H9 (cell line): Measurements from ENCODE around the gene DQX1. TPM values are rescaled to one million over a fixed set of nuclear protein-coding genes. Genes with fewer than 3 reads are reported as not detected.

Experiments
- DNase-seq: peaks from one replicate; pipeline ENCODE4 v3.0.0-alpha.2; 2017
- H2AFZ ChIP-seq: one replicate; pipeline ENCODE4 v1.6.1; 2013; ENCODE audit warnings: mild to moderate bottlenecking, low read length, control low read depth, moderate library complexity
- H2AK5ac ChIP-seq: 2 replicates; pipeline ENCODE4 v1.6.1; 2013; ENCODE audit warnings: low read length, control low read depth, mixed read lengths; ENCODE audit not compliant: insufficient read length
- H2BK120ac ChIP-seq: one replicate; pipeline ENCODE4 v1.6.1; 2013; ENCODE audit warnings: low read depth, mild to moderate bottlenecking, low read length, control low read depth, inconsistent platforms; ENCODE audit not compliant: poor library complexity, severe bottlenecking
- H2BK12ac ChIP-seq: 2 replicates; pipeline ENCODE4 v1.6.1; 2013; ENCODE audit warnings: low read length, control low read depth, mixed read lengths, low read depth; ENCODE audit not compliant: insufficient read length
- H2BK15ac ChIP-seq: 2 replicates; pipeline ENCODE4 v1.6.1; 2013; ENCODE audit warnings: low read depth, low read length, control low read depth
- H2BK20ac ChIP-seq: one replicate; pipeline ENCODE4 v1.6.1; 2013; ENCODE audit warnings: low read depth, mild to moderate bottlenecking, low read length, control low read depth, inconsistent platforms; ENCODE audit not compliant: poor library complexity, severe bottlenecking
- H2BK5ac ChIP-seq: 2 replicates; pipeline ENCODE4 v1.6.1; 2013; ENCODE audit warnings: low read length, control low read depth, mixed read lengths; ENCODE audit not compliant: insufficient read length
- H3K14ac ChIP-seq: 2 replicates; pipeline ENCODE4 v1.6.1; 2013; ENCODE audit warnings: low read length, control low read depth; ENCODE audit not compliant: insufficient read depth
- H3K18ac ChIP-seq: 2 replicates; pipeline ENCODE4 v1.6.1; 2013; ENCODE audit warnings: low read depth, mild to moderate bottlenecking, mixed read lengths, low read length, control low read depth; ENCODE audit not compliant: insufficient read length
- H3K23ac ChIP-seq: 2 replicates; pipeline ENCODE4 v1.6.1; 2013; ENCODE audit warnings: low read length, control low read depth, mixed read lengths, low read depth; ENCODE audit not compliant: insufficient read length
- H3K23me2 ChIP-seq: 2 replicates; pipeline ENCODE4 v1.6.1; 2013; ENCODE audit warnings: low read depth, mild to moderate bottlenecking, mixed read lengths, low read length, control low read depth; ENCODE audit not compliant: insufficient read length, poor library complexity, severe bottlenecking
- H3K27ac ChIP-seq: 2 replicates; pipeline ENCODE4 v1.5.1; 2013; ENCODE audit warnings: low read length, control low read depth, mixed read lengths, low read depth; ENCODE audit not compliant: insufficient read length
- H3K27me3 ChIP-seq: 2 replicates; pipeline ENCODE4 v1.6.1; 2013; ENCODE audit warnings: low read length, control low read depth, inconsistent platforms; ENCODE audit not compliant: insufficient read depth
- H3K4ac ChIP-seq: 2 replicates; pipeline ENCODE4 v1.6.1; 2013; ENCODE audit warnings: low read depth, mild to moderate bottlenecking, control low read depth, inconsistent platforms, low read length, moderate library complexity
- H3K4me1 ChIP-seq: 2 replicates; pipeline ENCODE4 v1.6.1; 2013; ENCODE audit warnings: low read length, control low read depth, inconsistent platforms; ENCODE audit not compliant: insufficient read depth
- H3K4me2 ChIP-seq: 2 replicates; pipeline ENCODE4 v1.6.1; 2013; ENCODE audit warnings: low read length, control low read depth, mixed read lengths; ENCODE audit not compliant: insufficient read length, insufficient read depth
- H3K56ac ChIP-seq: 2 replicates; pipeline ENCODE4 v1.6.1; 2013; ENCODE audit warnings: low read depth, mild to moderate bottlenecking, mixed read lengths, low read length, control low read depth; ENCODE audit not compliant: insufficient read length
- H3K79me1 ChIP-seq: 2 replicates; pipeline ENCODE4 v1.6.1; 2013; ENCODE audit warnings: low read depth, mild to moderate bottlenecking, moderate library complexity, low read length, control low read depth, inconsistent platforms; ENCODE audit not compliant: insufficient read depth, poor library complexity, severe bottlenecking
- H3K79me2 ChIP-seq: 2 replicates; pipeline ENCODE4 v1.6.1; 2013; ENCODE audit warnings: low read length, control low read depth, inconsistent platforms; ENCODE audit not compliant: insufficient read depth
- H3K9ac ChIP-seq: 2 replicates; pipeline ENCODE4 v1.6.1; 2013; ENCODE audit warnings: low read length, control low read depth, mixed read lengths; ENCODE audit not compliant: insufficient read length; ENCODE audit errors: extremely low read depth
- H3K9me3 ChIP-seq: one replicate; pipeline ENCODE4 v1.6.1; 2013; ENCODE audit warnings: low read depth, low read length, inconsistent platforms; ENCODE audit not compliant: control insufficient read depth
- H3T11ph ChIP-seq: one replicate; pipeline ENCODE4 v1.6.1; 2013; ENCODE audit warnings: mild to moderate bottlenecking, low read length, control low read depth, inconsistent platforms
- H4K20me1 ChIP-seq: one replicate; pipeline ENCODE4 v1.6.1; 2013; ENCODE audit not compliant: control insufficient read depth, insufficient read length, insufficient read depth
- H4K5ac ChIP-seq: 2 replicates; pipeline ENCODE4 v1.6.1; 2013; ENCODE audit warnings: low read depth, mild to moderate bottlenecking, mixed read lengths, low read length, control low read depth; ENCODE audit not compliant: insufficient read length
- H4K8ac ChIP-seq: replicated peaks from 2 replicates; pipeline ENCODE4 v1.6.1; 2013; ENCODE audit warnings: low read length, control low read depth, mixed read lengths, low read depth; ENCODE audit not compliant: insufficient read length
- H4K91ac ChIP-seq: 2 replicates; pipeline ENCODE4 v1.6.1; 2013; ENCODE audit warnings: low read depth, mild to moderate bottlenecking, moderate library complexity, mixed read lengths, low read length, control low read depth; ENCODE audit not compliant: insufficient read length
- H3K27ac Mint-ChIP-seq, 3 experiments: 2 replicates in 2 of 3; 3 replicates in 1 of 3; pipeline ENCODE4 v1.8.0; 2020 to 2021; ENCODE audit warnings: mixed read lengths in 3 of 3, mild to moderate bottlenecking in 1 of 3, moderate library complexity in 1 of 3
- H3K27me3 Mint-ChIP-seq: 2 replicates; pipeline ENCODE4 v1.8.0; 2021; ENCODE audit warnings: low read depth, mild to moderate bottlenecking, moderate library complexity, mixed read lengths
- H3K36me3 Mint-ChIP-seq, 3 experiments: 2 replicates in 2 of 3; 3 replicates in 1 of 3; pipeline ENCODE4 v1.8.0; 2020 to 2021; ENCODE audit warnings: low read depth in 3 of 3, mixed read lengths in 3 of 3; ENCODE audit not compliant: insufficient read depth in 1 of 3
- H3K4me1 Mint-ChIP-seq, 2 experiments: 2 replicates each; pipeline ENCODE4 v1.8.0; 2020; ENCODE audit warnings: mixed read lengths in 2 of 2
- H3K4me3 Mint-ChIP-seq, 2 experiments: 2 replicates in 1 of 2; 3 replicates in 1 of 2; pipeline ENCODE4 v1.8.0; 2020 to 2021; ENCODE audit warnings: mild to moderate bottlenecking in 2 of 2, mixed read lengths in 2 of 2, moderate library complexity in 1 of 2
- H3K9me3 Mint-ChIP-seq, 2 experiments: 2 replicates in 1 of 2; 3 replicates in 1 of 2; pipeline ENCODE4 v1.8.0; 2020; ENCODE audit warnings: mild to moderate bottlenecking in 2 of 2, mixed read lengths in 2 of 2, moderate library complexity in 1 of 2
- WGBS: extraction: QIAGEN DNeasy Blood & Tissue Kit; methylation state at CpG from one replicate; pipeline ENCODE4 v1.1.7; 2013; ENCODE audit warnings: missing lambda C conversion rate, low lambda C conversion rate, mixed read lengths; ENCODE audit not compliant: insufficient read length; ENCODE audit errors: extremely low coverage; 5-methylcytosine and 5-hydroxymethylcytosine counted together
- total RNA-seq: library from RNA; stranded (reverse); gene quantifications from 2 replicates; pipeline ENCODE4 v1.2.1, GENCODE V29; 2021
- TF ChIP-seq, protein P1 (sequence below): fragments of 200-600 bp; sonication (generic); conservative IDR thresholded peaks from 3 replicates; pipeline ENCODE4 v1.8.0; 2021; ENCODE audit warnings: antibody characterized with exemption, mild to moderate bottlenecking

DQX1 gene
- total RNA-seq, 1 experiment from 2014 or later = 0.98 TPM

DNA sequence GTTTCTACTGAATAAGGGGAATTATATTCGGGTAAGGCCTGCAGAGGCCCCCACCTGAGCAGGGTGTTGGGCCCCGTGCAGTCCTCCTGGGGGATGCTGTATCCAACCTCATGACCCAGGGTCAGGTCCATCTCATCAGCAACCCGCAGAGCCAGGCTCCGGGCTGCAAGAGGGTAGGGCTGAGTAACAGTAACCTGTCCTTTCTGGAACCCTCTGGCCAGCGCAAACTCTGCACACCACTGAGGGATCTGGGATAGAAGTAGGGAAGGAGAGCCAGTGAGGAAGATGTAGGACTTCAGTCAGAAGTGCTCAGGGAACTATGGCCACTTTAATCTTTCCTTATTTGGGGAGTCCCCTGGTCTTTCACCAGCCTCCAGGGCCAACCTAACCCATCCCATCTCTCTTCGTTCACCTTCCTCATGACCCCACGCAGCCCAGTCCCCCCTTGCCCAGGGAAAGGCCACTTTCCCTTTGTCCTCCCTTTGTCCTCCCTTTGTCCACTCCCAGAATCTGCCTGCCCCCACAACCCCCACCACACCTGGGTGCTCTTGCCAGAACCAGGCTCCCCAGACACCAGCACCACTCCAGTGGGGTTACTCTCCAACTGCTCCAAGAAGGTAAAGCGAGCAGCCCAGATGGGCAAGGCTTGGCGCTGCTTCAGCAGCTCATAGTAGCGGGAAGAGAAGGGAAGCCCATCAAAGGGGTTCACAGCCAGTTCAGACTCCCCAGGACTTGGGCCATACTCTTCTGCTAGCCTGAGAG, 895 bp downstream of the DQX1 start:
- H3K4ac ChIP-seq = no peak overlapping the region
- peaks cover 4% of the 10 kb centered on the region for H3K79me1 ChIP-seq
- WGBS = no CpG with 5 or more reads among the region's 10 CpGs
- Mint-ChIP-seq H3K27ac (no peak overlapping the region), H3K27me3 (peaks cover 34% of the 10 kb centered on the region), H3K4me1 (peaks cover 12 to 14% of the 10 kb centered on the region in 2 experiments), H3K4me3 (no peak overlapping the region), H3K36me3 (peaks cover 23 to 32% (median 30%) of the 10 kb centered on the region in 3 experiments), H3K9me3 (no peaks in the 10 kb centered on the region; a peak in 1 of 5 replicates)
- no peak overlapping the region for H2BK12ac ChIP-seq
- no peak overlapping the region for H3K23ac ChIP-seq
- H2BK120ac ChIP-seq = no peak overlapping the region
- no peak overlapping the region for H3K9ac ChIP-seq
- H4K91ac ChIP-seq = no peak overlapping the region
- H3K56ac ChIP-seq = no peak overlapping the region
- H2AK5ac ChIP-seq = no peak overlapping the region
- no peak overlapping the region for H2AFZ ChIP-seq
- H3K14ac ChIP-seq = no peak overlapping the region
- H3K23me2 ChIP-seq = peaks cover 8% of the 10 kb centered on the region
- no peak overlapping the region for H2BK15ac ChIP-seq
- DNase-seq = no peak
- H3K4me1 ChIP-seq = peaks cover 4% of the 10 kb centered on the region; the same call in 1 of the 2 replicates
- no peak overlapping the region for H4K5ac ChIP-seq
- no peaks in the 10 kb centered on the region for H3K9me3 ChIP-seq
- no peak overlapping the region for H3K18ac ChIP-seq
- no peak overlapping the region for H3T11ph ChIP-seq
- H2BK20ac ChIP-seq = no peak overlapping the region
- no peak overlapping the region for H3K27ac ChIP-seq
- H3K4me2 ChIP-seq = no peak overlapping the region
- H4K8ac ChIP-seq = no peak overlapping the region
- H3K27me3 ChIP-seq = peaks cover 3% of the 10 kb centered on the region; the same call in 1 of the 2 replicates
- no peak overlapping the region for H2BK5ac ChIP-seq
- H4K20me1 ChIP-seq = no peaks in the 10 kb centered on the region
- TF ChIP-seq, protein P1, sequence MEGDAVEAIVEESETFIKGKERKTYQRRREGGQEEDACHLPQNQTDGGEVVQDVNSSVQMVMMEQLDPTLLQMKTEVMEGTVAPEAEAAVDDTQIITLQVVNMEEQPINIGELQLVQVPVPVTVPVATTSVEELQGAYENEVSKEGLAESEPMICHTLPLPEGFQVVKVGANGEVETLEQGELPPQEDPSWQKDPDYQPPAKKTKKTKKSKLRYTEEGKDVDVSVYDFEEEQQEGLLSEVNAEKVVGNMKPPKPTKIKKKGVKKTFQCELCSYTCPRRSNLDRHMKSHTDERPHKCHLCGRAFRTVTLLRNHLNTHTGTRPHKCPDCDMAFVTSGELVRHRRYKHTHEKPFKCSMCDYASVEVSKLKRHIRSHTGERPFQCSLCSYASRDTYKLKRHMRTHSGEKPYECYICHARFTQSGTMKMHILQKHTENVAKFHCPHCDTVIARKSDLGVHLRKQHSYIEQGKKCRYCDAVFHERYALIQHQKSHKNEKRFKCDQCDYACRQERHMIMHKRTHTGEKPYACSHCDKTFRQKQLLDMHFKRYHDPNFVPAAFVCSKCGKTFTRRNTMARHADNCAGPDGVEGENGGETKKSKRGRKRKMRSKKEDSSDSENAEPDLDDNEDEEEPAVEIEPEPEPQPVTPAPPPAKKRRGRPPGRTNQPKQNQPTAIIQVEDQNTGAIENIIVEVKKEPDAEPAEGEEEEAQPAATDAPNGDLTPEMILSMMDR = no peak
- H3K79me2 ChIP-seq = peaks cover 4% of the 10 kb centered on the region; the same call in 1 of the 2 replicates
